Neutrophil (primary cell): Measurements from ENCODE around the gene EHBP1.

Experiments
- H3K27ac ChIP-seq: fragments of 200-600 bp; sonication (generic); 2 replicates; pipeline ENCODE4 v1.5.1; 2016; ENCODE audit warnings: mild to moderate bottlenecking, moderate library complexity
- H3K27me3 ChIP-seq: fragments of 200-600 bp; sonication (generic); 2 replicates; pipeline ENCODE4 v1.6.0; 2016; ENCODE audit warnings: mild to moderate bottlenecking
- H3K36me3 ChIP-seq: fragments of 200-600 bp; sonication (generic); 2 replicates; pipeline ENCODE4 v1.5.1; 2017
- H3K4me1 ChIP-seq, 2 experiments: fragments of 200-600 bp in 1 of 2; sonication (generic) in 1 of 2; 1 replicate in 1 of 2; 2 replicates in 1 of 2; pipeline versions ENCODE4 v1.5.1 to v1.6.1; 2013 to 2016; ENCODE audit warnings: low read depth in 1 of 2, low read length in 1 of 2, mild to moderate bottlenecking in 1 of 2, moderate library complexity in 1 of 2; ENCODE audit not compliant: control insufficient read depth in 1 of 2, insufficient read depth in 1 of 2
- H3K4me3 ChIP-seq, 2 experiments: fragments of 200-600 bp in 1 of 2; sonication (generic) in 1 of 2; 1 replicate in 1 of 2; 2 replicates in 1 of 2; pipeline ENCODE4 v1.5.1; 2013 to 2016; ENCODE audit warnings: low read depth in 1 of 2, low read length in 1 of 2, mild to moderate bottlenecking in 1 of 2, moderate library complexity in 1 of 2
- H3K9me3 ChIP-seq: fragments of 200-600 bp; sonication (generic); 2 replicates; pipeline ENCODE4 v1.5.1; 2016
- TF ChIP-seq, protein P1 (sequence below): fragments of 200-600 bp; sonication (generic); IDR thresholded peaks from 2 replicates; pipeline ENCODE4 v1.5.1; 2016; ENCODE audit warnings: antibody characterized with exemption

The EHBP1 gene

DNA sequence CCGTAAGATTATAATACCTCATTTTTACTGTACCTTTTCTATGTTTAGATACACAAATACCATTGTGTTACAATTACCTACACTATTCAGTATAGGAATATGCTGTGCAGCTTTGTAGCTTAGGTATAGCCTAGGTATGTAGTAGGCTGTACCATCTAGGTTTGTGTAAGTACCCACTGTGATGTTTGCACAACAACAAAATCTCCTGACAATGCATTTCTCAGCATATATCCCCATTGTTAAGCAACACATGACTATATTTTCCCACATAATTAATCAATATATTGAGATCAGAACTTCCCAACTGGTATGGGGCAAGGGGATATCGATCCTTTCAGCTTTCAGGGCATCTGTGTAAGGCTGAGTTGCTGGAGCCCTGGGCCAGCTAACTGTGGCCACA lies 238.8 kb downstream of the EHBP1 start:
- Histone ChIP-seq H3K4me3 (no peak overlapping the region), H3K36me3 (no peaks in the 10 kb centered on the region), H3K27ac (no peak overlapping the region), H3K27me3 (no peaks in the 10 kb centered on the region), H3K4me1 (no peaks in the 10 kb centered on the region), H3K9me3 (no peaks in the 10 kb centered on the region)
- TF ChIP-seq, protein P1, sequence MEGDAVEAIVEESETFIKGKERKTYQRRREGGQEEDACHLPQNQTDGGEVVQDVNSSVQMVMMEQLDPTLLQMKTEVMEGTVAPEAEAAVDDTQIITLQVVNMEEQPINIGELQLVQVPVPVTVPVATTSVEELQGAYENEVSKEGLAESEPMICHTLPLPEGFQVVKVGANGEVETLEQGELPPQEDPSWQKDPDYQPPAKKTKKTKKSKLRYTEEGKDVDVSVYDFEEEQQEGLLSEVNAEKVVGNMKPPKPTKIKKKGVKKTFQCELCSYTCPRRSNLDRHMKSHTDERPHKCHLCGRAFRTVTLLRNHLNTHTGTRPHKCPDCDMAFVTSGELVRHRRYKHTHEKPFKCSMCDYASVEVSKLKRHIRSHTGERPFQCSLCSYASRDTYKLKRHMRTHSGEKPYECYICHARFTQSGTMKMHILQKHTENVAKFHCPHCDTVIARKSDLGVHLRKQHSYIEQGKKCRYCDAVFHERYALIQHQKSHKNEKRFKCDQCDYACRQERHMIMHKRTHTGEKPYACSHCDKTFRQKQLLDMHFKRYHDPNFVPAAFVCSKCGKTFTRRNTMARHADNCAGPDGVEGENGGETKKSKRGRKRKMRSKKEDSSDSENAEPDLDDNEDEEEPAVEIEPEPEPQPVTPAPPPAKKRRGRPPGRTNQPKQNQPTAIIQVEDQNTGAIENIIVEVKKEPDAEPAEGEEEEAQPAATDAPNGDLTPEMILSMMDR, result no peak

DNA sequence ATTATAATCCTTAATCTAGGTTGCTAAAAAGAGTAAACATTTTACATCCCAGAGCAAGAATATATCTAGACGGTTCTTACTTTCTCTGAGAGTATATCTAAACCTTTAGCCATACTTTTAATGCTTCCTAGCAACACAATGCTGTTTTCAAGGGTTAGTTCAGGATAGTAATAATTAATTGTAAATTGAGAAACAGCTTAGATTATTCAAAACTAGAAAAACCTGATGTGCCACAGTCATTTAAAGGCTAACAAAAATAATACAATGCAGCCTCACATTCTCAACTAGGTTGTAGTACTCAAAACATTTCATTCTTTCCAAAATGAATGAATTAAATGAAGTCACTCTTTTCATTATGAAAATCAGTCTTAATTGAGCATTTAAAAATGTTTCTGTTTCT lies 241.9 kb downstream of the EHBP1 start:
- TF ChIP-seq, protein P1, result no peak
- Histone ChIP-seq H3K9me3 (no peaks in the 10 kb centered on the region), H3K4me3 (no peak overlapping the region), H3K36me3 (no peaks in the 10 kb centered on the region), H3K4me1 (no peaks in the 10 kb centered on the region), H3K27me3 (no peaks in the 10 kb centered on the region), H3K27ac (no peak overlapping the region)

DNA sequence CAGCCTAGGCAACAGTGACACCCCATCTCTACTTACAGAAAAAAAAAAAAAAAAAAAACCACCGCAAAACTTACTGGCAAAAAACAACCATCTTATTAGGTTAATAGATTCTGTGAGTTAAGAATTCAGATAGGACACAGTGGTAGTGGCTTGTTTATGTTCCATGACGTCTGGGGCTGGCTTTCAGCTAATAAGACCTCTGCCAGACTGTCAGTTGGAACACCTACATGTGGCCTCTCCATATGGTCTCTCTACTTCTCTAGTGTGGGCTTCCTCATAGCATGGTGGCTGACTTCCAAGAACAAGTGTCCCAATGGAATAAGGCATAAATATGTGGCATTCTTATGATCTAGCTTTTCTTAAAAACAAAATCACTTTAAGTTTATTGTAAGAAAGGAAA lies 251.1 kb downstream of the EHBP1 start:
- Histone ChIP-seq H3K4me1 (no peaks in the 10 kb centered on the region), H3K27me3 (no peaks in the 10 kb centered on the region), H3K4me3 (no peak overlapping the region), H3K36me3 (no peaks in the 10 kb centered on the region), H3K9me3 (no peaks in the 10 kb centered on the region), H3K27ac (no peak overlapping the region)
- TF ChIP-seq, protein P1, result no peak

DNA sequence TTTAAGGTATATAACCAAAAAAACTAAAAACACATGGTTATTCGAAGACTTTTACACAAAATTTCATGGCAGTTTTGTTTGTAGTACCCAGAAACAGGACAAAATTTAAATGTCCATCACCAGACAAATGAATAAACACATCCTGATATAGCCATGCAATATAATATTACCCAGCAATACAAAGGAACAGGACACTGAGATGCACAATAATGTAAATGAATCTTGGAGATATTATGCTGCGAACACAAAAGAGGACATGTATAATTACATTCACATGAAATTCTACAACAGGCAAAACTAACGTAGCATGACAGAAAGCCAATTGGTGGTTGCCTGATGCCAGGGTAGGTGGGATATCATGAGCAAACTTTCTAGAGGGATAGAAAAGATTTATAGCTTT lies 252.7 kb downstream of the EHBP1 start:
- no peak overlapping the region for H3K27ac ChIP-seq
- no peaks in the 10 kb centered on the region for H3K4me1 ChIP-seq
- H3K36me3 ChIP-seq, result no peaks in the 10 kb centered on the region
- no peaks in the 10 kb centered on the region for H3K9me3 ChIP-seq
- TF ChIP-seq, protein P1, result no peak
- H3K4me3 ChIP-seq, result no peak overlapping the region
- no peaks in the 10 kb centered on the region for H3K27me3 ChIP-seq

DNA sequence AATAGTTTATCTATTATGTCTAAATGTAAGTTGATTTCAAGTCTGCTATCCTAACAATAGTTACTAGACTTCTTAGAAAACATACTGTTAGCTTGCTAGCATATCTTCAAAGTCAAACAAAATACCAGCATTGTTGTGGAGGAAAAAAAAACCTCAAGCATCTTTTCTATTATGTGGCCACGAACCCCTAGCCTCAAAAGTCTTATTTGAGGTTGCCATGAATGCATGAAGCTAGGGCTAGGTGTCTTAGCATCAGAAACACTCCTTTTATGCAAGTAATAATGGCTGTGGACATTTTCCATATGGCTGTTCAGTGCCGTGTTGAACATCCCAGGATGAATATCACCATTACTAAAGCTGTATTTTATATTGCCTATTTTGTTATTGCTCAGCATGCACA lies 258.5 kb downstream of the EHBP1 start:
- H3K27ac ChIP-seq, result no peak overlapping the region
- H3K36me3 ChIP-seq, result no peaks in the 10 kb centered on the region
- no peaks in the 10 kb centered on the region for H3K27me3 ChIP-seq
- no peak overlapping the region for H3K4me3 ChIP-seq
- no peaks in the 10 kb centered on the region for H3K9me3 ChIP-seq
- H3K4me1 ChIP-seq, result no peaks in the 10 kb centered on the region
- TF ChIP-seq, protein P1, result no peak

DNA sequence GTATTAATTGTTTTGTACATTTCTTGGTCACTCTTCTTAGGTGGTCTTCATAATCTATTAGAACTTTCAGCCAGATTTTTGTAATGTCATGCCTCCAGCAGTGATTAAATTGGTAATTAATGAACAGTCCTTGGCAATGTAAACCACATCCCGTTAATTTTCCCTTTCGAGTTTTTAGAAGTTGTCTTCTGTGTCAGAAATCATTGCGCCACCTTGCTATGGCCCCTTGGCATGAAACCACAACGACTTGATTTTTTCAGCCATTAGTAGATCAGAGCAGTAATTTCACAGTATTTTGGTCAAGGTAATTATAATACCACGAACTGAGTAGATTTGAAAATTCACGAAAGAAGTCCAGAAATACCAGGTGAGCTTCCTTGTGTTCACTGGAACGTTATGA lies 259.2 kb downstream of the EHBP1 start:
- no peaks in the 10 kb centered on the region for H3K36me3 ChIP-seq
- H3K27ac ChIP-seq, result no peak overlapping the region
- H3K9me3 ChIP-seq, result no peaks in the 10 kb centered on the region
- no peaks in the 10 kb centered on the region for H3K27me3 ChIP-seq
- H3K4me3 ChIP-seq, result no peak overlapping the region
- H3K4me1 ChIP-seq, result no peaks in the 10 kb centered on the region
- TF ChIP-seq, protein P1, result no peak
